Esophagus muscularis mucosa (tissue), 4 donors: ENCODE data around the gene ADAMTS2. TPM values are rescaled to one million over a fixed set of nuclear protein-coding genes. Genes with fewer than 3 reads are reported as not detected.

ENCODE experiments used
- DNase-seq: peaks from one replicate; pipeline ENCODE4 v3.0.0-alpha.2; 2017; ENCODE audit errors: extremely low spot score
- H3K27ac ChIP-seq, 4 donors: fragments of 200-600 bp; sonication (generic); replicated peaks in 1 of 4; 1 replicate in 3 of 4; 2 replicates in 1 of 4; pipeline ENCODE4 v1.5.1; 2016 to 2019; ENCODE audit warnings: mild to moderate bottlenecking in 1 of 4
- H3K27me3 ChIP-seq, 4 donors: fragments of 200-600 bp; sonication (generic); one replicate each; pipeline versions ENCODE4 v1.5.1 to v1.6.0; 2016 to 2019
- H3K36me3 ChIP-seq, 4 donors: fragments of 200-600 bp; sonication (generic); one replicate each; pipeline ENCODE4 v1.5.1; 2016 to 2019
- H3K4me1 ChIP-seq, 4 donors: fragments of 200-600 bp; sonication (generic); one replicate each; pipeline ENCODE4 v1.5.1; 2016 to 2019
- H3K4me3 ChIP-seq, 4 donors: fragments of 200-600 bp; sonication (generic); 1 replicate in 2 of 4; 2 replicates in 2 of 4; pipeline ENCODE4 v1.5.1; 2016 to 2019; ENCODE audit warnings: mild to moderate bottlenecking in 4 of 4, moderate library complexity in 1 of 4
- H3K9me3 ChIP-seq, 4 donors: fragments of 200-600 bp; sonication (generic); 1 replicate in 3 of 4; 2 replicates in 1 of 4; pipeline ENCODE4 v1.5.1; 2016 to 2019
- EP300 ChIP-seq: sonication (generic); formaldehyde crosslinking; IDR thresholded peaks from one replicate; pipeline ENCODE4 v1.6.1; 2017; ENCODE audit warnings: antibody characterized with exemption
- POLR2A ChIP-seq: fragments of 450-650 bp; IDR thresholded peaks from one replicate; pipeline ENCODE4 v1.6.1; 2017; ENCODE audit warnings: antibody characterized with exemption, moderate library complexity, mild to moderate bottlenecking, low read depth
- POLR2AphosphoS5 ChIP-seq, 2 donors: sonication (generic); formaldehyde crosslinking; IDR thresholded peaks; one replicate each; pipeline ENCODE4 v1.6.1; 2017; ENCODE audit warnings: antibody characterized with exemption in 2 of 2
- WGBS: methylation state at CpG from one replicate; pipeline ENCODE4 v1.1.5; 2018; 5-methylcytosine and 5-hydroxymethylcytosine counted together
- intact Hi-C: fragments of 100-400 bp; cut with DNase I; formaldehyde crosslinking; loops from one replicate; pipeline ENCODE4 v1.15.1; 2023
- total RNA-seq, 4 donors: library from RNA; depleted of rRNA; stranded (reverse); fragments of >200 nt; gene quantifications; one replicate each; pipeline versions ENCODE4 v1.1.0 to v1.2.1, GENCODE V29; 2016
- TF ChIP-seq, protein P1 (sequence below), 3 experiments: fragments of 200-600 bp in 2 of 3; fragments of 450-650 bp in 1 of 3; sonication (generic) in 2 of 3; IDR thresholded peaks; one replicate each; pipeline ENCODE4 v1.5.1; 2017 to 2019; ENCODE audit warnings: antibody characterized with exemption in 3 of 3, mild to moderate bottlenecking in 2 of 3, moderate library complexity in 1 of 3

ADAMTS2 gene
- total RNA-seq, 4 donors from 2014 or later, result 17.8 to 31.8 (median 21.4) TPM

DNA sequence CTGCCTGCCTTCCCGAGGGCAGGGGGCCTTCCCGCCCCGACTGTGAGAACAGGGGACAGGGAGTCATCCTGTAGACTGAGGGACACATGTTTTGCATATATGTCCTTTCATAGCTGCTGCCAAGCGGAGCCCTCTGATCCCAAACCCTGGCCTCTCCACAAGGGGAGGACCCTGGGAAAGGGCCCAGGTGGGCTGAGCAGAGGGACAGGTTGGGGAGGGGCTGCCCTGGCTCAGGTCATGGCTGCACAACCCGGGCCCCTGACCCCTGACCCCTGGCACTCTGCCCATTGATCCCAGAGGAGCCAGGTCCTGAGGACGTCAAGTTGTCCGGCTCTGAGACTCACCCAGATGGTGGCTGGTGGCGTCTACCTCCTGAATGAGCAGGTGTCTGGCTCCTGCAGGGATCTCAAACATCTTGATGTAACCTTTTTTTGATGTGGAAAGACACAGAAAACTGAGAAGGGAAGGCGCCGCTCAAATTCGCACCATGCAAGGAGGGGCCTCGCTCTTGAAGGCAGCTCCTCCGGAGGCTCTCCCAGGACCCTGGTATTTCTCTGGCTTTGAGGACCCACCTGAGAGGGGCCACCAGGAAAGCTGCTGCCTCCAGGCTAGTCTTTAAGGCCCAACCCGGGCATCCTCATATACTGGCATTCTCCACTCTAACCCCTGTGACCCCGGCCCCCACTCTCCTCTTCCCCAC is 213.2 kb downstream of the ADAMTS2 start:
- no peak overlapping the region for H3K27ac ChIP-seq
- no peaks in the 10 kb centered on the region for H3K9me3 ChIP-seq
- H3K4me3 ChIP-seq, result no peak overlapping the region
- TF ChIP-seq EP300 (no peak), POLR2AphosphoS5 (IDR thresholded peaks at IDR 0.05) (no peak), POLR2A (no peak)
- TF ChIP-seq, protein P1, sequence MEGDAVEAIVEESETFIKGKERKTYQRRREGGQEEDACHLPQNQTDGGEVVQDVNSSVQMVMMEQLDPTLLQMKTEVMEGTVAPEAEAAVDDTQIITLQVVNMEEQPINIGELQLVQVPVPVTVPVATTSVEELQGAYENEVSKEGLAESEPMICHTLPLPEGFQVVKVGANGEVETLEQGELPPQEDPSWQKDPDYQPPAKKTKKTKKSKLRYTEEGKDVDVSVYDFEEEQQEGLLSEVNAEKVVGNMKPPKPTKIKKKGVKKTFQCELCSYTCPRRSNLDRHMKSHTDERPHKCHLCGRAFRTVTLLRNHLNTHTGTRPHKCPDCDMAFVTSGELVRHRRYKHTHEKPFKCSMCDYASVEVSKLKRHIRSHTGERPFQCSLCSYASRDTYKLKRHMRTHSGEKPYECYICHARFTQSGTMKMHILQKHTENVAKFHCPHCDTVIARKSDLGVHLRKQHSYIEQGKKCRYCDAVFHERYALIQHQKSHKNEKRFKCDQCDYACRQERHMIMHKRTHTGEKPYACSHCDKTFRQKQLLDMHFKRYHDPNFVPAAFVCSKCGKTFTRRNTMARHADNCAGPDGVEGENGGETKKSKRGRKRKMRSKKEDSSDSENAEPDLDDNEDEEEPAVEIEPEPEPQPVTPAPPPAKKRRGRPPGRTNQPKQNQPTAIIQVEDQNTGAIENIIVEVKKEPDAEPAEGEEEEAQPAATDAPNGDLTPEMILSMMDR (IDR thresholded peaks at IDR 0.05), result no peak
- 84% methylated on average over 13 of the region's 15 CpGs for WGBS
- H3K36me3 ChIP-seq, result peaks cover 0 to 43% (median 19%) of the 10 kb centered on the region in 4 donors
- no peaks in the 10 kb centered on the region for H3K4me1 ChIP-seq
- no peaks in the 10 kb centered on the region for H3K27me3 ChIP-seq
- intact Hi-C loops, result no loop called here
- no peak for DNase-seq

DNA sequence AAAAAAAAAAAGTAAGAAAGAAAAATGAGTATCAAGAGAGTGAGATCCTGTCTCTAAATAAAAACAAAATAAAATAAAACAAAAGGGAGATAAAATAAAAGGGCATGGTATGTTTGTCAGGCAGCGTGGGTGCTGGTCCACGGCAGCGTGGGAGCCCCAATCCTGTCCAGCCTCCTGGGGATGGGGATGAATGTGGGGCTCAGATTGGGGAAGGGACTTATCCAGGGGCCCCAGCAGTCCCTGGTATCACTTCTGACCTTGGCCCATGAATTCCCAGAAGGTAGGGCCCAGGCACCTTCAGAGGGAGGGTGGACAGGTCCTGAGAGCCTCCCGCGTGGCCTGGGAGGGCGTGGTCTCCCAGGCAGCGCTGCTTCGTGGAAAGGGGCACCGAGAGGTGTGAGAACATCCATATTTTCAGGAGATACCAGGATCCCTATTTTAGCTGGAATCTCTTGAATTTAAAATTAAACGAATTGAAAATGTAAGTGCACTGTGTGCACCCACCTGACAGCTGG is 213.9 kb downstream of the ADAMTS2 start:
- no peak overlapping the region for H3K27ac ChIP-seq
- no peaks in the 10 kb centered on the region for H3K27me3 ChIP-seq
- DNase-seq, result no peak
- H3K36me3 ChIP-seq, result peaks cover 0 to 45% (median 19%) of the 10 kb centered on the region in 4 donors
- 94% methylated on average over 7 of the region's 10 CpGs for WGBS
- H3K9me3 ChIP-seq, result no peaks in the 10 kb centered on the region
- no peak overlapping the region for H3K4me3 ChIP-seq
- intact Hi-C loops, result no loop called here
- H3K4me1 ChIP-seq, result no peaks in the 10 kb centered on the region
- TF ChIP-seq EP300 (no peak), POLR2AphosphoS5 (IDR thresholded peaks at IDR 0.05) (no peak), POLR2A (no peak)
- TF ChIP-seq, protein P1 (IDR thresholded peaks at IDR 0.05), result no peak

DNA sequence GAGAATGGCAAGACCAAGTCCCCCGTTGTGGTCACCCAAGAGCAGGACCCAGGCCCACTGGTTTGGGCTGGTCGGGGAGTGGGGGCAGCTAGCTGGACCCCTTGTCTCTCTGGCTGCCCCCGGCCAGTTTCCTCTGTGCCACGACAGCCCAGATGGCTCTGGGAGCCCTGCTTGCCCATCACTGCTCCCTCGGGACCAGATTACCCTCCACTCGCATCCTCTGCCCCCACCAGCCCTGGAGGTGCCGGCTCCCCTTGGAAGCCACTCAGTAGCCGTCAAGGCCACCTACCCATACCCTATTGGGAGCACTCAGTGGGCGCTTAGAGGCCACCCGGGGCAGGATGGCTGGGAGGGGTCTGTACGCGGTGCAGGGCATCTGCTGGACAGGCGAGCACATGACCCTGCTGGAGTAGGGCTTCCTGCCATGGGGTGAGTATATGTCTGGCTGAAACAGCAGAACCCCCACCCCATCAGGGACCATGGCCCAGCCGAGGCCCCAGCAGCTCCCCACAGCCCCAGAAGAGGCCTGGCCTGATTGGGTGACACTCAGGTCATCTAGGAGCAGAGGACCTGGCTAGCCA is 215.1 kb downstream of the ADAMTS2 start:
- Histone ChIP-seq H3K27ac (no peak overlapping the region), H3K4me3 (no peak overlapping the region), H3K36me3 (peaks cover 0 to 37% (median 16%) of the 10 kb centered on the region in 4 donors), H3K9me3 (no peaks in the 10 kb centered on the region), H3K4me1 (no peaks in the 10 kb centered on the region), H3K27me3 (no peaks in the 10 kb centered on the region)
- intact Hi-C loops, result no loop called here
- no peak for TF ChIP-seq POLR2A
- TF ChIP-seq POLR2AphosphoS5 (IDR thresholded peaks at IDR 0.05), result no peak
- TF ChIP-seq, protein P1 (IDR thresholded peaks at IDR 0.05), result no peak
- WGBS, result 83% methylated on average over 5 of the region's 14 CpGs
- no peak for DNase-seq

DNA sequence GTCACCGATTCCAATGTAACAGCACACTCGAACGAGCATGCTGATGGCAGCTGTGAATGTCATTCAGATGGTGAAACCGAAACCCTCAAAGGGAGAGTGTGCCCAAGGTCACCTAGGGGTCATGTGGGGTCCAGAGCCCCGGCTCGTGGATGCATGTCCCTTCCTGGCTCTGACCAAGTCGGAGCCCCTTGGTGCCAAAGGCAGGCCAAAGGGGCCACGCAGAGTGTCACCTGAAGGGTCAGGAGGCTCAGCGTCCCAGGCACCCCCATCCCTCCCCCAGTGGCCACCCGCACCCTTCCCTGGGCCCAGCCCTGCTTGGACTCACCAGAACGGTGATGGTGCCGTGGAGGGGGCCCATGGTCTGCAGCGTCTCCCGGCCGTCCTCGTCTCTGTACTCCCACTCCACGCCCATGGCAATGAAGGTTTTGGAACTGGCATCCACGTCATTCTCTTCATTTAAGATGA is 215.6 kb downstream of the ADAMTS2 start:
- intact Hi-C loops, result no loop called here
- H3K36me3 ChIP-seq, result peaks cover 0 to 42% (median 17%) of the 10 kb centered on the region in 4 donors
- H3K4me1 ChIP-seq, result no peaks in the 10 kb centered on the region
- no peaks in the 10 kb centered on the region for H3K27me3 ChIP-seq
- H3K27ac ChIP-seq, result no peak overlapping the region
- TF ChIP-seq EP300, result no peak
- TF ChIP-seq, protein P1 (IDR thresholded peaks at IDR 0.05), result no peak
- no peak for TF ChIP-seq POLR2A
- no peak for TF ChIP-seq POLR2AphosphoS5 (IDR thresholded peaks at IDR 0.05)
- no peak for DNase-seq
- no peaks in the 10 kb centered on the region for H3K9me3 ChIP-seq
- WGBS, result 85% methylated on average over 18 of the region's 18 CpGs
- no peak overlapping the region for H3K4me3 ChIP-seq
